ENCODE measurements around the gene MYH7.
A peak's percentile ranks its signal among the peaks of the same experiment; 100 is the strongest.

MYH7 gene

DNA sequence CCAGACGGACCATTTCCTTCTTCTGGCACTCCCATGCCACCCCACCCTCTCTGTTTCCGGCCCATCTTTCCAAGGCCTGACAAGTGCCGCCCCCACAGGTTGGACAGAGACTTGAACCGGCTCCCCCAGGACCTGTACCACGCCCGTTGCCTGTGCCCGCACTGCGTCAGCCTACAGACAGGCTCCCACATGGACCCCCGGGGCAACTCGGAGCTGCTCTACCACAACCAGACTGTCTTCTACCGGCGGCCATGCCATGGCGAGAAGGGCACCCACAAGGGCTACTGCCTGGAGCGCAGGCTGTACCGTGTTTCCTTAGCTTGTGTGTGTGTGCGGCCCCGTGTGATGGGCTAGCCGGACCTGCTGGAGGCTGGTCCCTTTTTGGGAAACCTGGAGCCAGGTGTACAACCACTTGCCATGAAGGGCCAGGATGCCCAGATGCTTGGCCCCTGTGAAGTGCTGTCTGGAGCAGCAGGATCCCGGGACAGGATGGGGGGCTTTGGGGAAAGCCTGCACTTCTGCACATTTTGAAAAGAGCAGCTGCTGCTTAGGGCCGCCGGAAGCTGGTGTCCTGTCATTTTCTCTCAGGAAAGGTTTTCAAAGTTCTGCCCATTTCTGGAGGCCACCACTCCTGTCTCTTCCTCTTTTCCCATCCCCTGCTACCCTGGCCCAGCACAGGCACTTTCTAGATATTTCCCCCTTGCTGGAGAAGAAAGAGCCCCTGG is 59.8 kb downstream of the MYH7 start:
- DNase-seq = peak in 2 of 51 donors; percentile 27 to 64

DNA sequence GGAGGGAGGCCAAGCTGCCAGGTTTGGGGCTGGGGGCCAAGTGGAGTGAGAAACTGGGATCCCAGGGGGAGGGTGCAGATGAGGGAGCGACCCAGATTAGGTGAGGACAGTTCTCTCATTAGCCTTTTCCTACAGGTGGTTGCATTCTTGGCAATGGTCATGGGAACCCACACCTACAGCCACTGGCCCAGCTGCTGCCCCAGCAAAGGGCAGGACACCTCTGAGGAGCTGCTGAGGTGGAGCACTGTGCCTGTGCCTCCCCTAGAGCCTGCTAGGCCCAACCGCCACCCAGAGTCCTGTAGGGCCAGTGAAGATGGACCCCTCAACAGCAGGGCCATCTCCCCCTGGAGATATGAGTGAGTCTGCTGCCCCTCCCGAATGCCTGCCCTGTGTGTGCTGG is 62.4 kb downstream of the MYH7 start:
- no peak for DNase-seq

DNA sequence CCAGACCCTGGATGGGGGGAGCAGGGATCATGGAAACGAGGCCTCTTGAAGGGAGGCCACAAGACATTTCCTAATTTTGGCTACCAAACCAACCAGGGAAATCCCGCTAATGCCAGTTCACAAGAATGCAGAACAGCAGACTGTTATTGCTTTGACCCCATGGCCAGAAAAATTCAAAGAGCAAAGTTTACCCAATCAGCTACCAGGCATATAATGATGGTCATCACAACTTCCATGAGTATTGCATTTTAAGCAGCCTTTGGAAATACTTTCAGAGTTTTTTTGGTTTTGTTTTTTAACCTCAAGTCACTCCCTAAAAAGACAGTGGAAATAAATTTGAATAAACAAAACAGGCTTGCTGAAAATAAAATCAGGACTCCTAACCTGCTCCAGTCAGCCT is 63.0 kb downstream of the MYH7 start, which contains the start of gene IL25:
Gene IL25, plus strand, starts transcription at position 301 of the 400 bp plus-strand sequence.
- no peak for DNase-seq

DNA sequence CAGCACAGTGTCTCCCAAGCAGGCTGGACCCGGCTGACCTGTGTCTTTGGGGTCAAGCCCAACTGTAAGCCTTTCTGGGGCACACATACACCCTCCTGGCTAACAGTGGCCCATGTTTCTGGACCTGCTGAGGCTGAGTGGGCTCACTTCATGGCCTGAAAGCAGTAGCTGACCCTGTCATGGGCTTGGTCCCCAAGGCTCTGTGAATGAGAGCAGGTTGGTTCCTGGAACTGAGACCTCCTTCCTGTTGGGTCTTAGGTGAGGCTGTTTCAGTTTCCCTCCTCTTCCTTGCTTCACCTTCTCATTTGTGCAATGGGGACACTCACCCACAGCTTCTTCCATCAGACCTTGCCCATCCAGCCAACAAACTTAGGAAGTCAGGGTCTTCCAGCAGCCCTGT is 63.6 kb downstream of the MYH7 start:
- no peak for DNase-seq

DNA sequence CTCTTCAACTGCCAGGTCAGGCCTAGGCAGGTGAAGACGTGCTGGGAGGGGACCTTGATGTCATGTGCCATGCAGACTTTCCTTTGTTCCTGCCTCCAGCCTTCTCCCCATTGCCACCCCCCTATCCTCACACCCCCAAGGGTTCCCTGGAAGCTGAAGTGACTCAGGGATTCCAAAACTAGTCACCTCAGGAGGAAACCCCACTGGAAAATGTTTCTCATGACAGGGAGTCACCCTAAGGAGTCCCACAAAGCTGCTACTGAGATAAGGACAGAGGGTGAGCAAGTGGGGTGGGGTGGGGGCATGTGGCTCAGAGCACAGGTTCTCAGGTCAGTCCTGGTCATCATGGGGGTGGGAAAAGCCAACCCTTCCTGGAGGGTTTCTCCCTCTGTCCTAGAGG is 65.2 kb downstream of the MYH7 start:
- DNase-seq = no peak

DNA sequence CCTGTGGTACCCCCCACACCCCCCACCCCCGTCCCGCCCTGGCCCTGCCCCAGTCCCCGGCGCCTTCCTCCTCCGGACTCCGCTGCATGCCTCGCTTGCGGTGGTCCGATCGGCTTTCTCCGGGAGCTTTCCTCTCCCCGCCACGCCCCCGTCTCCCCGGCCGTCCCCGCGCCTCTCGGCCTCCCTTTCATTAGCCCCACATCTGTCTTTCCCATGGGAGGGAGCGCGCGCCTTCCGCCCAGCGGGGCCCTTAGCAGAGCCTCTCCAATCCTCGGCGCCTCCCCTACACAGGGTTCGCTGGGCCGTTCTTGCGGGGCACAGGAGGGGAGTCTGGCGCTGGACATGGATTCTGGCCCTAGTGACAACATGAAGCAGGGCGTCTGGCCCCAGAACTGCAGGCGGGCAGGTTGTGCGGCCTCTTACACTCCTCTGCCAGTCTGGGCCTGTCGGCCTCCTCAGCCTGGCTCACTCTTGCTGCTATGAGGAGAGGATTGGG is 69.0 kb downstream of the MYH7 start:
- peak in 47 of 51 donors; percentile 22 to 86 (median 70) for DNase-seq

DNA sequence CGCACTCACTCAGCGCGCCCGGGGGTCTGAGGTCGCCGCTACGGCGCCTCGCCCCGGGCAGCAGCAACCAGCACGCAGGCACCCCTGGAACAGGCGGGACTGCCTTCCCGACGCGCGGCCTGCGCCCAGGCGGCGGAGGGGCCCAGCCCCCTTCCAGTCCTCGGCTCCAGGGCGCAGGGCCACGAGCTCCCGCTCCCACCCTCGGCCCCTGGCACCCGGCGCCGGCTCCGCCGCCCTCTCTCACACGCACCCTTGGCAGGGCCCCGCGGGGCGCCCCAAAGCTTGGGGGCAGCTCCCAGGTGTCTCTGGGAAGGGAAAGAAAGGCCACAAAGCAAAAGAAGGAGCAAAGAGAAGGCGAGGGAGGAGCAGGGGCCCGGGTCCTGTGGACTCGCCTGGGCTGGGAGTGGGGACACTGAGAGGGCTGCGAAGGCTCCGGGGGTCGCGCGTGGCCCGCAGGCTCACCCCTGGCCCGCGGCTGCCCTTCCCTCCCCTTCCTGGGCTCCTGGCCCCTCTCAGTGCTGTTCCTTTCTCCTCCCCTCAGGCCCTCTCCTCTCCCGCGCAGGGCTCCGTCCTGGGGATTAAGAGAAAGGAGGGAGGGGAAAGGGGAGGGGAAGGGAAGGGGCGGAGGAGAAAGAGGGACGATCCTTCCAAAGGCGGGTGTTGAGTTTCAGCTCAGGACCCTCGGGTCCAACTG is 69.6 kb downstream of the MYH7 start:
- DNase-seq = peak in 40 of 51 donors; percentile 34 to 86 (median 70)

DNA sequence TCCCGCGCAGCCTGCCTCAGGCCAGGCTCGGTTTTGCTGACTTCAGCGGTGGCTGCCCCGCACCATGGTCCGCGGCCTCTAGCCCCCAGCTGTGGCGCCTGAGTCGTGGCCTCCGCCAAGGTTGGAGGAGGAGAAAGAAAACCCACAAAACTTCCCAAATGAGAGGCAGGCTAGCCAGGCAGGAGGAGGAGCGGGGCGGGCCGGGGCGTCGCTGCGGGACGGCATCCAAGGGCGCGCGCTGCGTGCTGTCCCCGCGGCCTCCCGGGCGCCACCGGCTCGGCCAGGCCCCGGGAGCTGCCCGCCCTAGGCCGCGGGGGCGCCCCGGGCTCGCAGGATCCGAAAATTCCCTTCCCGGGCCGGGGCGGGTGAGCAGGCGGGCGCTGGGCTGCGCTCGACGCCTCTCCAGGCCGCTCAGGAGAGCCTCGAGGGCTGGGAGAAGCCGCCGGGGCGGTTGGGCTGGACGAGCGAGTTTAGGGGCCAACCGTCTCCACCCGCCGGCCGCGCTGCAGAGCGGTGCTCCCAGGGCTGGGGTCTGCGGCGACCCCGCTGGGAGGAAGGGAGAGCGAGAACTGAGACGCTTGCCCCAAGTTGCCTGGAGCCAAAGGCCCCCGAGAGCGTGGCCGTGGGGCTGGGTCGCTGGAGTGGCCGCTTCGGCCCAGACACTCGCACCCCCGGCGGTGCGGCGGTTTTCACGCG is 70.3 kb downstream of the MYH7 start, which contains the start of gene EFS:
Gene EFS, minus strand, starts transcription at position 137 of the 696 bp plus-strand sequence. CDS start 147 bp downstream, outside the sequence.
- DNase-seq = peak in 35 of 51 donors; percentile 6 to 75 (median 49)

DNA sequence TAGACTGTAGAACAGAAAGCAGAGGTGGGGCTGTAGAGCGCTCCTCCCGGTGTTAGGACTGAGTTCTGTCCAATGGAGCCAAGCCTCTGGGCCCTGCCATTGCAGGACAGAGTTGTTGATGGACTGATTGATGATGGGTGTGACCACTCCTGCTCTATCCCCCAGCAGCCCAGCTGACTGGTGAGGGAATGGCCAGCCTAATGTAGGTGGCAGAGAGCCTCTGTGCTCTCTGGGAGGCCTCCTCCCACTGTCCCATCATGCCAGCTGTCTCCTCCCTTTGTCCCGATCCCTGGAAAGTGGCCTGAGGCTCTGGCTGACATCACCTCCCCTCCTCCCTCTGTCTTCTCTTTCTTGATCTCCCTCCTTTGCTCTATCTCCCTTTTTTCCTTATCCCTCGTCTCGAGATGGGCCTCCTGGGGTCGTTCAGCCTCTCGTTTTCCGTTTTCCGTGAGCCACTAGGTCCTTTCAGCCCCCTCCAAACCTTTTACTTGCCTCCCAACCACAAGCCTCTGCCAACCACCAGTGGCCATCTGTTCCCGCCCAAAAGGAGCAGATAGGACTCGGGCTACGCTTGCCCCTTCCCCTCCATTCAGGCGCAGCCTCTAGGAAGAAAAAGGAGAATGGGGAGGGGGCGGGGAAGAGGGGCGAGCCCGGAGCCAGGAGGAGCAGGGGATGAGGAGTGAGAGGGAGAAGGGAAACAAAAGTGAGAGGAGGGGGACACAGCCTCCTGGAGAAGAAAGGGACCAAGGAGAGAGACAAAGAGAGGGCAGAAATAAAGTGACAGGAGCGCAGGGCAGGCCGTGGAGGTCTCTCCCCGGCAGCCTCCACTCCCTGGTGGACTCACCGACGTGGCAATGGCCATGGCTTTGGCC is 71.1 kb downstream of the MYH7 start:
- DNase-seq = peak in 38 of 51 donors; percentile 16 to 83 (median 64)

Measured in hypothalamus (tissue), 51 donors.